GM21717 (cell line): ENCODE measurements around the gene TLE4.

ENCODE experiments used
- ATAC-seq: cut with Tn5 transposase; IDR thresholded peaks from one replicate; pipeline ENCODE4 v1.9.1; 2021; ENCODE audit warnings: mild to moderate bottlenecking, moderate library complexity; ENCODE audit not compliant: unreplicated experiment

Gene TLE4

GRCh38 chr9:79684711-79685575 is 113.2 kb downstream of the TLE4 start:
- no peak for ATAC-seq

DNA sequence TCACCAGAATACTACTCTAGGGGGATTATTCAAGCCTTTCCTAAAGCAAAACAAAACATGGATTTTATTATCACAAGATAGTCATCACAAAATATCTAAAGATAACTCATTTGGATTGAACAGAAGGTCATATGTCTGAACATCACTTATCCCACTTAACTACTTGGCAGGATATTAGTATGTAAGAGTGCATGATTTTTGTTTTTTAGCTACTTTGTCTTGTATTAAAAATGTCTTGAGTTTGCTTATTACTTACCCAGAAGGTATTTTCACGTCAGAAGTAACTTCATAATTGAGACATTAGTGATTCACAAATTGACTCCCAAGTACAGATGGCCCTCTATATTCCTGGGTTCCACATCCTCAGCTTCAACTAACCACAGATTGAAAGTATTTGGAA is 113.8 kb downstream of the TLE4 start:
- ATAC-seq: no peak

GRCh38 chr9:79686381-79687130 is 114.8 kb downstream of the TLE4 start:
- ATAC-seq: no peak

DNA sequence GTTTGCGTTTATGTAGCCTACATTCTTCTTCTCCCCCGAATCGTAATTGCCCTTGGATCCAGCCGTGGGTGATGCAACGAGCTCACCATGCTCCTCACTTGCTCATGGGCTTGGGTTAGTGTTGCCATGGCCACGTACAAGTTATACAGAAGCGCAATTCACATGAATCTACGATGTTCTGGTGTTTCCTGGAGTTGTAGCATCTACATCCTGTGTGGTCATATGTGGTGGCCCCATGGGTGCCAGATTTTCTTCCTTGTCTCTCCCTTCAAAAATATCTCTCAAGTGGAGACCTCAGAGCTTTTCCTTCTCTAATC is 115.3 kb downstream of the TLE4 start:
- no peak for ATAC-seq

DNA sequence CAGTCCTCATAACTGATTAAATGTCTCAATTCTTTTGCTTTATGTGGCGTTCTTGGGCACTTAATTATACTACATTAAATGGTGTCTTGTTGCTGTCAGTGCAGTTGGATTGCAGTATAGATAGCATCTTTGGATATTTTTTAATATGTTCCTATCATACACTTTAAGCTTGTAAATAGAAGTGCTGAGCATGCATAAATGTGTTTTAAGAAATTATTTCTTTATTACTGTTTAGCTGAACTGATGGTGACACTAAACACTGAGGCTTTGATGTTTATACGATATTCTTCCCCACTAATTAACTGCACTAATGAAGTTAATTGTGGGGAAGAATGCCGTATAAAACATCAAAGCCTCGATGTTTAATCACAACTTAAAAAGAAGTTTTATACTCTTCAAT is 116.6 kb downstream of the TLE4 start:
- no peak for ATAC-seq

GRCh38 chr9:79689576-79689975 is 117.8 kb downstream of the TLE4 start:
- ATAC-seq: no peak

DNA sequence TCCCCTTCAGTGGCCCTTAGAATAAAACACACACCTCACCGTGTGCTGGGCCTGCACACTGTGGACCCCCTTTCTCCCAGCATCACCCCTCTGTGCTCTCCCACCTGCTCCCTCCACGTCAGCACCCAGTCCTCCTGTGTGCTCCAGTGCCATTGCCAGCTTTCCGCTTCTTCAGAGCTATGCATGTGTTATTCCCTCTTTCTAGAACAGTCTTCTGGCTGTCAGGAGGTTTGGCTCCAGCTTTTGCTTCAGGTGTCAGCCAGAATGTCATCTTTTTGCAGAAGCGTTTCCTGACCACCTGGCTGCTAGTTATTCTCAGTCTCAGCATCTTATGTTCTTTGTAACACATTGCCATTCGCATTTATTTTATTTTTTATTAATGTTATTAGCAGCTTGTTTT is 119.7 kb downstream of the TLE4 start:
- ATAC-seq: no peak

DNA sequence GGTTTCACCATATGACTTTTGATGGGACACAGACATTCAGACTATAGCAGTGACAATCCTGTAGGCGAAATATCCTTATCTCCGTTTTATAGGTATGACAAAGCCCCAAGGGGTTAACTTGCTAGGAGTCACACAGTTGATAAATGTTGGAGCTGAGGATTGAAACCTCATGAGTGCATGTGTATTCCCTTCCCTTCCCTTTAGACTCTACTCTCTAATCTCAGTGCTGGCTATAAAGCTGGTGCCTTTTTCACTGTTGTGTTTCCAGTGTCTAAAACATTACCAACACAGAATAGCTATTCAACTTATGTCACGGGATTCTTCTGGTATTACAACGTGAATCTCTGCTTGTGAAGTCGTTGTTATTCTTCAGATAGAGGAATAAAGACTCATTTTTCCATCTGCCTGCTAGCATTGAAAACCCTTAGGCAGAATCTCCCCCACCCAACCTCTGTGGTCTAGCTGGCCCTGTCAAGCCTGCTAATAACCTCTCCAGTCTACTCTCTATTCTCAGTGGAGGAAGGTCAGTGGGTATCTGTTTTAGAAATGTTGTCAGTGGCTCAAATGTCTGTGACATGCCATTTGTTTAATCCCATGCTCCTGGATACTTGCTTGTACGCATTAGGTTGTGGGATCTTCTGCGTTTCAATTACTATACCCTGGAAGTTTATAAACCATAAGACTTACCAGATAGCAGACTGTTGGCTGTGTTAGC is 121.2 kb downstream of the TLE4 start:
- no peak for ATAC-seq

DNA sequence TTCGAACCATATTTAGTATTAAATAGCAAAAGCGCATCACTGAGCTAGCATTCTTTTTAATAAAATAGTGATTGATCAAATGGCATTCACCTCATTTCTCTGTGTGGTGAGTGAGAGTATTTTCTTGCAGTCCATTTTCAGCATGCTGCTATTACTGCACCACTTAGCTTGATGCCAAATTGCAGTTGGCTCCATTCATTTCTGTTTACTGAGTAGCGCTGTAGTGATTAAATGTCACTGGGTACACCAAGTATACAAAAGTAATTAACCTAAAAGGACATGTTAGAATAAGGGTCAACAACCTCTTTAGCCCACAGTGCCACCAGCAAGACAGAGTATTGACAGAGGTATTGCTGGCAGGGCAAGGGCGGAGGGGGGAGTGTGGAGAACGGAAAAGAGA is 122.0 kb downstream of the TLE4 start:
- no peak for ATAC-seq

- no peak for ATAC-seq
These were observed 122.4 kb downstream of the TLE4 start for GRCh38 chr9:79694208-79694607.

DNA sequence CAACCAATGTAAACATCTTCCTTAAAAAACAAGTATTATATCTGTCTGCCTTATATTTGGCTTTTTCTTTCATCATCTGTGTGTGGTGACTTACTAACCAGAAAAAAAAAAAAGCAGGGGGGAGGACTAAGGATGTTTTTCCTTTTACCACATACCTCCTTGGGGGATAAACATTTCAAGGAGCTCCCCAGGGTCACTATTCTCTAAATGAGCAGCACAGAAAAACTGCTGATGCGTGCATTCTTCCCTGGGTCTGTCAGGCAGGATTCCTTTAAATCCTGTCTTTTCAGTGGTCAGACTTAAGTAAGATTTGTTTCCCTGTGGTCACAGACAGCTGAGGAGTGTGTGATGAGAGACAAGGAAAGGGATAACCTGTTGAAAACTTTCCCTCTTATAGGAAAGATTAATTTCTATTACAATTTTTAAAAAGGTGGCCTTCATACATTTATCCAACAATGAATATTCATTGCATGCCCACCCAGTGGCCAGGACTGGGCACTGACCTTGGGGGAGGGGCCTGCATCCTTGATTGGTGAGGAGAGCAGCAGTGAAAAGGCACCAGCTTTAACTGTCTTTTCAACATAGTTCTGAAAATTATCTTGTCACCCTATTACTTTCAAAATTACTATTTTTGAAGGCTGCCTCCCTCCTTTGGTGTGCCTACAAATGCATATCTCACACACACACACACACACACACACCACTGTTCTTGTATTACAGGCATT is 123.1 kb downstream of the TLE4 start:
- ATAC-seq: no peak

DNA sequence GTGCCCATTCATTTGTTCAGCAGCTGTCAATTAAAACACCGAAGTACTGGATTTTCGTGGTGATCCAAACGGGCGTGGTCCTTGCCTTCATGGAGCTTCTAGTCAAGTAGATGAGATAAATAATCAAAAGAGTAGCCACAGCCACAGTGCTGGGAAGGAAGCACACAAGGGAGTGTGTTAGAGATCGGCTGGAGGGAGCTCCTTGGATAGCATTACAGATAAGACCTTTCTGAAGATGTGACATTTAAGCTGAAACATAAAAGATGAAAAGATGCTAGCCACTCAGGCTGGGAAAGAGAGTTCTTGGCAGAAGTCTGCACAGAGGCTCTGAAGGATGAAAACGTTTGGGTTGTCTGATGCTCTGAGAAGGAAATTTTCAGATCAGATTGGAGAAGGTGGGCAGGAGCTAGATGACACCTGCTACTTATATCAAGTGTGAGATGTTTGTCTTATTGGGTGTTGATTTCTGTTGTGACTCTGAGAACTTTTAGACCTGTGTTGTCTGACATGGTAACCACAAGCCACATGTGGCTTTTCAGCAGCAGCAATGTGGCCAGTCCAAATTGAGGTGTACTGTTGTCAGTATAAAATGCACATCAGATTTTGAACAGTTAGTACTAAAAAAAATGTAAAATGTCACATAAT is 123.9 kb downstream of the TLE4 start:
- ATAC-seq: no peak

DNA sequence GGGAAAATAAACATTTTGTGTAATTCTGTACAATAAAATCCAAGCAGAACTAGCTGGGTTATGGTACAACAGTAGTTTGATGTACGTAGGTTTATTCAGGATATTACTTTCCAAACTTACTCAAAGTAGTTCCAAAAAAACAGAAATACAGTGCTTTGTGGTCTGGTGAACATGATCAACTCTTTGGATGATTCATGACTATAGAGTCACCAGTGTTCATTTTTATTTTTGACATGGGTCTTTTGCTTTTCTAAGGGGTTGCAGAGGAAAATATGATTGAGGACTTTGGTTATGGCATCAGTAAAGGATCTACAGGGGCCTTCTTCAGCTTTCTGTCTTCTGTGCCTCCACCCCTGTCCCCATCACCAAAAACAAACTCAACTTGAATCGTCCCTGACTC is 127.2 kb downstream of the TLE4 start:
- no peak for ATAC-seq

- ATAC-seq: no peak
These were observed 127.7 kb downstream of the TLE4 start for GRCh38 chr9:79699479-79699878.

DNA sequence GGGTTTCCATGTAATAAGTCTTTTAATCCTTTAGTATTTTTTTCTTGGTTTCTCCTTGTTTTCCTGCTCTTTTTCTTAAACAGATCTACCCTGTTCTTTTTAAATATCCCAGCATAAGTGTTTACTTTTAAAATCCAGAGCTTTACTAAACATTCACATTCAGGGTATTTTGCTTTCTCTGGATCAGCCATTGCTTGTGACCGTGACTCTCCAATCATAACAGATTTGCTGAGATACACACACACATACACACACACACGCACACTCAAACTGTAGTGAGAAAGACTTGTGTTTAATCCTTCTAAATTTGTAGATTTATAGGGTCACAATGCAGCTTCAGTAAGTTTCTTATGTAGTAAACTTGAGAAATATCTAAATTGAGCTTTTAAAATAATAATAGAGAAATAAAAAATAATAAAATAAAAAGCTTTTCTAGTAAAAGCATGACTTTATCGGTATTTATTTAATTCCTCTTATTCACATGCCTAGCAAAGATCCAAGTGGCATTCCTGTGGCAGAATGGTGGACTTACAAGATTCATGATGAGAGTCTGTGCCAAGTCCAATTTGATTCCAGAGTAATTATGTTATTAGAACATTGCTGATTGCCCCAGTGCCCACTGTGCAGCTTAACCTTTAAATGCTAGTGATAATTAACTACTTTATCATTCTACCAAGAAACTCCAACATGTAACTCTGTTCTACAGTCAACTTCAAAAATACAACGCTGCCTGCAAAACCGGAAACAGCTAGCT is 129.0 kb downstream of the TLE4 start:
- no peak for ATAC-seq

GRCh38 chr9:79701651-79702050 is 129.9 kb downstream of the TLE4 start:
- no peak for ATAC-seq

GRCh38 chr9:79705704-79706103 is 133.9 kb downstream of the TLE4 start:
- no peak for ATAC-seq

DNA sequence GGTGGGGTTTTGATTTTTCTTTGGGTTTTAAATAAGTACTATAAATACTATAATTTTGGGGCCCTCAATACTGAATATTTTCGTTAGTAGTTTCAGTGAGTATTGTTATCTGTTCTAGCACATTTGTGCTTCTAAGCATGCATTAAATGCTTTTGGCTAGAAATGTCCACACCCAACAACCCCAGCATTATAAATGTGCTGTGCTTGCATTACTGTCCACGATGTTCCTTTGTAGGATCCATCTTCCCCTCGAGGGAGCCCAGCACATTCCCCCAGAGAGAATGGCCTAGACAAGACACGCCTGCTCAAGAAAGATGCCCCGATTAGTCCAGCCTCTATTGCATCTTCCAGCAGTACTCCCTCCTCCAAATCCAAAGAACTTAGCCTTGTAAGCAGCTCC is 134.7 kb downstream of the TLE4 start:
- no peak for ATAC-seq

DNA sequence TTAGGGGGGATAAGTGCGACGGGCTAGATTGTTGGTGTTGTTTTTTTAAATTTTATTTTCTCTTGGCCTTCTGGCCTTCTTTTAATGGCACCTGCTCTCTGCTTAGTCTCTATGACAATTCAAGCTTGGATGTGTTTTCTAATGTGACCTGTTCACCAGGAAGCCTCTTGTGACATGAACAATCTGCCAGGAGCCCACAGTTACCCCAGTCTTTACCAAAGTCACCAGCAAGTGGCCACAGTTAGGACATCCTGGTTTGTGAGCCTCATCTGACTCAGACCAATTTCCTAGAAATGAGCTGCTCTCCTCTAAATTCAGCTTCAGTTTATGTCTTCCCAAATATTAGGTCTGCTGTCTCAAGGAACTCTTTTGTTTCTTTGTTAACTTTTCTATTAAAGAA is 135.8 kb downstream of the TLE4 start:
- ATAC-seq: no peak

DNA sequence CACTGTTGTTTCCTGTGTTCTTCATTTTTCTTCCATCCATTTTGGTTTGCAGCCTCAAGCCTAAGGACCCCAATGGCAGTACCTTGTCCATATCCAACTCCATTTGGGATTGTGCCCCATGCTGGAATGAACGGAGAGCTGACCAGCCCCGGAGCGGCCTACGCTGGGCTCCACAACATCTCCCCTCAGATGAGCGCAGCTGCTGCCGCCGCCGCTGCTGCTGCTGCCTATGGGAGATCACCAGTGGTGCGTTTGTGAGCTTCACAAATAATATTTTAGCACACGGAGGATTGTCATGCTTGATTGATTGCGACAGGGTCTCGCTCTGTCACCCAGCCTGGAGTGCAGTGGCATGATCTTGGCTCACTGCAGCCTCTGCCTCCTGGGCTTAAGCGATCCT is 136.8 kb downstream of the TLE4 start:
- no peak for ATAC-seq
